Loucy (cell line): Measurements from ENCODE around the gene C11orf65.
"Not testable (repeated sequence)": the region's sequence is repeated elsewhere in the genome, so short reads cannot be mapped to it uniquely, and the experiment has no call there.

Source experiments
- H2AFZ ChIP-seq: fragments of 200-600 bp; sonication (generic); 2 replicates; pipeline ENCODE4 v1.6.0; 2016; ENCODE audit warnings: antibody characterized with exemption, mild to moderate bottlenecking, low read length, moderate library complexity
- H3F3A ChIP-seq: fragments of 200-600 bp; 2 replicates; pipeline ENCODE4 v1.6.0; 2016; ENCODE audit warnings: antibody characterized with exemption, low read depth, mild to moderate bottlenecking
- H3K27me3 ChIP-seq: fragments of 200-600 bp; sonication (generic); 2 replicates; pipeline ENCODE4 v1.6.1; 2014; ENCODE audit warnings: low read length, mild to moderate bottlenecking; ENCODE audit not compliant: insufficient read depth, poor library complexity, severe bottlenecking
- H3K36me3 ChIP-seq: fragments of 200-600 bp; sonication (generic); 2 replicates; pipeline ENCODE4 v1.6.1; 2016; ENCODE audit warnings: low read length; ENCODE audit not compliant: insufficient read depth
- H3K4me1 ChIP-seq: fragments of 200-600 bp; sonication (generic); 2 replicates; pipeline ENCODE4 v1.5.1; 2014; ENCODE audit warnings: low read length, mild to moderate bottlenecking; ENCODE audit not compliant: insufficient read depth, poor library complexity, severe bottlenecking
- H3K4me2 ChIP-seq: fragments of 200-600 bp; sonication (generic); 2 replicates; pipeline ENCODE4 v1.6.0; 2014; ENCODE audit warnings: antibody characterized with exemption, low read length, low read depth, mild to moderate bottlenecking; ENCODE audit not compliant: poor library complexity, severe bottlenecking
- H3K4me3 ChIP-seq: fragments of 200-600 bp; sonication (generic); 2 replicates; pipeline ENCODE4 v1.5.1; 2014; ENCODE audit warnings: low read length, mild to moderate bottlenecking, mixed read lengths; ENCODE audit not compliant: poor library complexity, severe bottlenecking
- H3K79me2 ChIP-seq: fragments of 200-600 bp; sonication (generic); 2 replicates; pipeline ENCODE4 v1.6.1; 2014; ENCODE audit warnings: low read length; ENCODE audit not compliant: insufficient read depth
- H3K9ac ChIP-seq: fragments of 200-600 bp; sonication (generic); 2 replicates; pipeline ENCODE4 v1.6.0; 2014; ENCODE audit warnings: mild to moderate bottlenecking, low read depth, low read length, moderate library complexity; ENCODE audit not compliant: poor library complexity, severe bottlenecking
- H3K9me2 ChIP-seq: fragments of 200-600 bp; sonication (generic); replicated peaks from 2 replicates; pipeline ENCODE4 v1.6.1; 2016; ENCODE audit warnings: low read depth, low read length, mixed read lengths
- H3K9me3 ChIP-seq: fragments of 200-600 bp; sonication (generic); 2 replicates; pipeline ENCODE4 v1.6.1; 2014; ENCODE audit warnings: mild to moderate bottlenecking, antibody characterized with exemption, low read length, low read depth; ENCODE audit not compliant: insufficient read depth
- H4K20me1 ChIP-seq: fragments of 200-600 bp; sonication (generic); 2 replicates; pipeline ENCODE4 v1.6.0; 2014; ENCODE audit warnings: antibody characterized with exemption, low read length, mild to moderate bottlenecking; ENCODE audit not compliant: insufficient read depth, poor library complexity, severe bottlenecking
- CTCF ChIP-seq: fragments of 200-600 bp; sonication (generic); conservative IDR thresholded peaks from 2 replicates; pipeline ENCODE4 v1.5.1; 2014; ENCODE audit warnings: mild to moderate bottlenecking, antibody characterized with exemption, low read length
- EZH2phosphoT487 ChIP-seq: fragments of 200-600 bp; IDR thresholded peaks from 2 replicates; pipeline ENCODE4 v1.6.1; 2018; ENCODE audit warnings: antibody characterized with exemption, mild to moderate bottlenecking, moderate library complexity, borderline replicate concordance

Gene C11orf65

GRCh38 chr11:108392353-108392752, 75.0 kb downstream of the C11orf65 start:
- no peak overlapping the region for H2AFZ ChIP-seq
- H3K79me2 ChIP-seq = no peaks in the 10 kb centered on the region
- H3F3A ChIP-seq = no peaks in the 10 kb centered on the region
- TF ChIP-seq CTCF (no peak), EZH2phosphoT487 (no peak)
- no peaks in the 10 kb centered on the region for H3K27me3 ChIP-seq
- H3K4me2 ChIP-seq = no peak overlapping the region
- no peaks in the 10 kb centered on the region for H4K20me1 ChIP-seq
- H3K9me3 ChIP-seq = no peaks in the 10 kb centered on the region
- no peaks in the 10 kb centered on the region for H3K4me1 ChIP-seq
- no peak overlapping the region for H3K9ac ChIP-seq
- no peak overlapping the region for H3K4me3 ChIP-seq
- H3K36me3 ChIP-seq = no peaks in the 10 kb centered on the region
- no peaks in the 10 kb centered on the region for H3K9me2 ChIP-seq

GRCh38 chr11:108388576-108388975, 78.8 kb downstream of the C11orf65 start:
- Histone ChIP-seq H4K20me1 (no peaks in the 10 kb centered on the region), H3K9ac (no peak overlapping the region), H3K9me3 (no peaks in the 10 kb centered on the region), H3K36me3 (no peaks in the 10 kb centered on the region), H3F3A (no peaks in the 10 kb centered on the region), H3K79me2 (no peaks in the 10 kb centered on the region), H3K9me2 (no peaks in the 10 kb centered on the region), H3K27me3 (no peaks in the 10 kb centered on the region), H2AFZ (no peak overlapping the region), H3K4me3 (no peak overlapping the region), H3K4me2 (no peak overlapping the region), H3K4me1 (no peaks in the 10 kb centered on the region)
- TF ChIP-seq CTCF (no peak), EZH2phosphoT487 (no peak)

GRCh38 chr11:108373505-108373904, 93.8 kb downstream of the C11orf65 start:
- not testable (repeated sequence) for H3K4me1 ChIP-seq, H3K9me3 ChIP-seq

GRCh38 chr11:108370990-108371389, 96.3 kb downstream of the C11orf65 start:
- no peaks in the 10 kb centered on the region for H3K4me1 ChIP-seq
- H3K79me2 ChIP-seq = no peaks in the 10 kb centered on the region
- no peak for TF ChIP-seq CTCF
- TF ChIP-seq EZH2phosphoT487 = no peak
- H3K36me3 ChIP-seq = no peaks in the 10 kb centered on the region; the same call in 1 of the 2 replicates
- no peak overlapping the region for H3K9ac ChIP-seq
- H3K4me2 ChIP-seq = no peak overlapping the region
- no peak overlapping the region for H2AFZ ChIP-seq
- no peaks in the 10 kb centered on the region for H3K27me3 ChIP-seq
- H3K9me2 ChIP-seq = no peaks in the 10 kb centered on the region
- no peaks in the 10 kb centered on the region for H3K9me3 ChIP-seq
- H3K4me3 ChIP-seq = no peak overlapping the region
- H3F3A ChIP-seq = no peaks in the 10 kb centered on the region
- H4K20me1 ChIP-seq = no peaks in the 10 kb centered on the region

More at GRCh38 chr11:108373505-108373904, 93.8 kb downstream of the C11orf65 start:
- not testable (repeated sequence) for H3K4me3 ChIP-seq, H3F3A ChIP-seq, H3K79me2 ChIP-seq, H4K20me1 ChIP-seq, H3K27me3 ChIP-seq, H3K9ac ChIP-seq, H3K36me3 ChIP-seq, H3K9me2 ChIP-seq, H2AFZ ChIP-seq, H3K4me2 ChIP-seq
